Activated gamma-delta T cell treated with Interleukin-2 at 50 U/mL for 16 hours (primary cell): Measurements from ENCODE around the gene PNRC1.
"Not testable (repeated sequence)": the region's sequence is repeated elsewhere in the genome, so short reads cannot be mapped to it uniquely, and the experiment has no call there.

Source experiments
- DNase-seq: peaks from one replicate; pipeline ENCODE4 v3.0.0-alpha.2; 2020

Gene PNRC1

DNA sequence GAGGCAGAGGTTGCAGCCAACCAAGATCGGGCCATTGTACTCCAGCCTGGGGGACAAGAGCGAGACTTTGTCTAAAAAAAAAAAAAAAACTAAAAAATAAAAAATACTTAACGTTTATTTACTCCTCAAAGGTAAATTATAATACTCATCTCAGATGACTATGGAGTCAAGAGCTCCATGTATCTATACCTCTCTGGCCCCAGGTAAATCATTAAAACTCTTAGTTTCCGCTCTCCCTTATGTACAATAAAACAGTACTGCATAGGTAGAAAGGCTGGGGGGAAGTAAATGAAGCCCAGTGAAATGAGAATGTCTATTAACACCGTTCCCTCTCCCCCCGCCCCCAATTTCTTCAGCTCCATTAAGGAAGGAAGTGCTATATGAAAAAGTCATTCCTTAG is 36.2 kb downstream of the PNRC1 start:
- DNase-seq: no peak

DNA sequence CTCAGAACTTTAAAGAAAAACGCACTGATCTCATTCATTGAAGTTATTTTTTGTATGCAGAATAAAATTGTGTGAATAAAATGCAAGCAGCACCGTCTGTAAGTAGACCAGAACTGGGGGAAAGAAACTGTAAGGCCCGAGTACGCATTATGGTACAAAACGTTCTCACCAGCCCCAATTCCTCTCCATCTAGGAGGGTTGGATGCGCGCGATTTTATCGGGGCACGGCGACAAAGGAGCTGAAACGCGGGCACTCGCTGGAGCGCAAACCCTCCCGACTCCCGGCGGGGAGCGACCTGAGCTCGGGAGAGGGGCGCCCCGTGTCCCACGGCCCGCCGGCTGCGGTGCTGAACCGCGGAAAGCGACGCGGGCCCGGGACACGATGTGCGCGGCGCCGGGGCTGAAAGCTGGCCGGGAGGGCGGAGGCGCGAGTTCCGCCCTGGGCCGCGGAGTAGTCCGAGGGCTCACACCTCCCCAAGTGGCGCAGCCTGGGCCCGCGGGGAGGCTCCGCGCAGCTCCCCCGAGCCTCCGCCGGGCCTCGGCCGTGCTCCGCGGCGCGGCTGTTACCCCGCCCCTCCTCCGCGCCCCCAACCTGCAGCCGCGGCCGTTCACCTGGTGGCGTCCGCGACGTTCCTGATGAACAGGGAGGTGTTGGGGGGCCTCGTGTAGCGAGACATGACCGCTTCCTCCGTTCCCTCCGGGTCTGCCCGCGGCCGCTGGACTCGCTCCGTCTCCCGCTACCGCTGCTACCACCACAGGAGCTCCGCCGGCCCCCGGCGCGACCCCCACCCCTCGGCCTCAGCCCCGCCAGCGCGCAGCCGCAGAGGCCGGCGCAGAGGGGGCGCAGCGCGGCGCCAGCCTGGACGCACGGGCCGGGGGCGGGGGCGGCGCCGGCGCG is 36.9 kb downstream of the PNRC1 start, which contains the start of gene SRSF12:
SRSF12 (minus strand) TSS at position 861 of the 898 bp plus-strand sequence; CDS start at position 677, 184 bp downstream.
- peak; percentile 21 for DNase-seq

- DNase-seq: no peak
Observed at GRCh38 chr6:89118931-89119330, 38.4 kb downstream of the PNRC1 start.

- DNase-seq: no peak
Observed at GRCh38 chr6:89120371-89120770, 39.8 kb downstream of the PNRC1 start.

DNA sequence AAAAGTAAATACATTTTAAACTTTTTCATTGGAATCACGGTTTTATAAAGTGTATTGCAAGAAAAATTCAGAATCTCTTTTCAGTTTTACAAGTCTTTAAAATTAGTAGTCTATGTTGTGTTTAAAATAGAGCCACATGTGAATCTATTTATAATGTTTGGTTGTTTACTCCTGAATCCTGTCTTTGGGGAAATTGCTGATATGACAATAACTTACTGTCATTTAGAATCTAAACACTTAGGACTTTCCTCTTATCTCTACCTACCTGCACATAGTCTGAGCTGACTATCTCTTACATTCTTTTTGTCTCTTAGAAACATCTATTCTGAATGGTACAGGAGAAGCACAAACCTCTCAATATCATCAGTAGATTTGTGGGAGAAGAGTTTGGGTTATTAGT is 41.4 kb downstream of the PNRC1 start:
- no peak for DNase-seq

DNA sequence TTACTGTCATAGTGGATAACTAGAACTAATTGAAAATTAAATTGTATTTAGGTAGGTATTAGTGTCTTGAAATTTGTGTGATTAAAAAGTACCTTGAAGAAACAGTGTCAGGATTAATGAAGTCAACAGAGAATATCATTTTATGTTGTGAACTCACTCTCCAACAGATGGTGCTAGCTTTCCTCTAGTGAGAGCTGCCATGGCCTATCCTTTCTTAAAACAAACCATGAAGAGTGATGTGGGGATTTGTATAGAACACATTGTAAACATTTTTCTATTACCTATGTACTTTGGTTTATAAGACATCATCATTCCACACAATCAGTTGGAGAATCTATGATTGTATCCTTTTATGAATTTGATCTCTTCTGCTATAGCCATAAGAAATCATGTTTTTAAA is 42.1 kb downstream of the PNRC1 start:
- no peak for DNase-seq

- DNase-seq: not testable (repeated sequence)
Observed at GRCh38 chr6:89128256-89128671, 47.7 kb downstream of the PNRC1 start.

DNA sequence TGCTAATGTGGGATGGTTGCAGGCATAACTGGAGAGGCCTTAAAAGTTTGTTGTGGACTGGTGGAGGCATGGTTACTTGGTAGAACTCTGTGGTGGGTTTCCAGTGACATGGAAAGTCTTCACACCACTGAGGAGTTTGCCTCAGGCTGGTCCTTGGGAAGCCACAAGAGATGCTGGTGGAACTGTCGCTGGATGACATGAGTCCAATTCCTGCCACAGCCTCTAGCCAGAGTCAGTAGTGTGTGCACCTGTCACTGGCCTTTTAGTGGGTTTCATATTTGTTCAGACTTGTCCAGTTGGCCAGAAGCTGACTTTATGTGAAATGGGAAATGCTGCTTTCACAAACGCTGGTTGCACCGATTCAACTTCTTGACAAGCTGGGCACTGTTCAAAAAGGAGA is 51.0 kb downstream of the PNRC1 start:
- no peak for DNase-seq

GRCh38 chr6:89132057-89132456 is 51.5 kb downstream of the PNRC1 start:
- no peak for DNase-seq

GRCh38 chr6:89133981-89134380 is 53.4 kb downstream of the PNRC1 start:
- no peak for DNase-seq

DNA sequence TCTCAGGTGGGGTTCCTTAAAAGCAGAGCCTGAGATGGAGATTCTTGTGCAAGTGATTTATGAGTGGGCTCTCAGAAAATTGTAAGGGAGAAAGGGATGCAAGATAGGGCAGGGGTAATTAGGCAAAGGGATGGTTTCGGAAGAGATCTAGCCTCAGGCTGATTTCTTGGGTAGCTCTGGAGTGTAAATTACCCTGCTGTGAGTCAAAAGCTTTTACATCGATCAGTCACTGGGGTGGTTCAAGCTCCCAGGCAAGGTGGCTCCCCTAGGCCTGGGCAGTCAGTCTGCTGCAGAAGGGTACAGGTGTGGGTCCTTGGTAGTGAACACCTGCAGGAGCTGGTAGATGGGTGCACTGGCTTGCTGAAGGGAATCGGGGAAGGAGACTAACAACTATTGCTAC is 54.2 kb downstream of the PNRC1 start:
- no peak for DNase-seq
